Spleen (tissue), 11 donors: ENCODE data around the gene SUN3. TPM values are rescaled to one million over a fixed set of nuclear protein-coding genes. Genes with fewer than 3 reads are reported as not detected.

Source experiments
- DNase-seq: peaks from one replicate; pipeline ENCODE4 v3.0.0-alpha.2; 2020
- H3K27ac ChIP-seq, 8 donors: fragments of 200-600 bp; sonication (generic) in 7 of 8; 1 replicate in 4 of 8; 2 replicates in 4 of 8; pipeline versions ENCODE4 v1.5.0 to v1.8.0; 2016 to 2021; ENCODE audit warnings: inconsistent platforms in 4 of 8, mild to moderate bottlenecking in 4 of 8, moderate library complexity in 1 of 8
- H3K27me3 ChIP-seq, 7 donors: fragments of 200-600 bp; sonication (generic) in 6 of 7; replicated peaks in 1 of 7; 1 replicate in 4 of 7; 2 replicates in 3 of 7; pipeline versions ENCODE4 v1.5.0 to v1.8.0; 2016 to 2021; ENCODE audit warnings: inconsistent platforms in 3 of 7, mild to moderate bottlenecking in 1 of 7
- H3K36me3 ChIP-seq, 6 donors: fragments of 200-600 bp; sonication (generic) in 5 of 6; 1 replicate in 4 of 6; 2 replicates in 2 of 6; pipeline versions ENCODE4 v1.5.0 to v1.8.0; 2016 to 2021; ENCODE audit warnings: inconsistent platforms in 2 of 6
- H3K4me1 ChIP-seq, 6 donors: fragments of 200-600 bp; sonication (generic) in 5 of 6; 1 replicate in 3 of 6; 2 replicates in 3 of 6; pipeline versions ENCODE4 v1.5.0 to v1.8.0; 2016 to 2021; ENCODE audit warnings: inconsistent platforms in 3 of 6
- H3K4me3 ChIP-seq, 8 donors: fragments of 200-600 bp; sonication (generic) in 7 of 8; 1 replicate in 4 of 8; 2 replicates in 4 of 8; pipeline versions ENCODE4 v1.5.0 to v1.8.0; 2016 to 2021; ENCODE audit warnings: inconsistent platforms in 4 of 8, mild to moderate bottlenecking in 4 of 8, moderate library complexity in 2 of 8
- H3K9me3 ChIP-seq, 8 donors: fragments of 200-600 bp; sonication (generic) in 7 of 8; 1 replicate in 4 of 8; 2 replicates in 4 of 8; pipeline versions ENCODE4 v1.5.0 to v1.8.0; 2016 to 2021; ENCODE audit warnings: inconsistent platforms in 4 of 8
- POLR2A ChIP-seq, 3 donors: fragments of 450-650 bp; IDR thresholded peaks; one replicate each; pipeline ENCODE4 v1.5.1; 2017; ENCODE audit warnings: antibody characterized with exemption in 3 of 3, mild to moderate bottlenecking in 1 of 3
- POLR2AphosphoS5 ChIP-seq, 3 donors: sonication (generic); formaldehyde crosslinking; IDR thresholded peaks; one replicate each; pipeline ENCODE4 v1.5.1; 2017; ENCODE audit warnings: antibody characterized with exemption in 3 of 3
- WGBS, 5 donors: extraction: QIAGEN DNeasy Blood & Tissue Kit in 3 of 5; methylation state at CpG; one replicate each; pipeline versions ENCODE4 v1.1.5 to v1.1.7; 2013 to 2018; 5-methylcytosine and 5-hydroxymethylcytosine counted together
- intact Hi-C: fragments of 100-400 bp; cut with DNase I; formaldehyde crosslinking; loops from one replicate; pipeline ENCODE4 v1.15.0; 2023; ENCODE audit warnings: low total_unique reads
- polyA plus RNA-seq, 3 donors: library from polyadenylated mRNA; stranded (reverse); fragments of 200-250 nt; gene quantifications; one replicate each; pipeline ENCODE4 v1.2.1, GENCODE V29; 2013
- total RNA-seq, 7 donors: library from RNA; depleted of rRNA in 3 of 7; stranded (reverse); fragments of >200 nt in 3 of 7; fragmentation: NEBNext Ultra II Directional in 4 of 7; extraction: Animal tissue kit (Norgen Biotek cat#: 25700) in 4 of 7; gene quantifications; one replicate each; pipeline versions ENCODE4 v1.1.0 to v1.2.1, GENCODE V29; 2016 to 2021
- TF ChIP-seq, protein P1 (sequence below), 11 experiments: fragments of 200-600 bp in 7 of 11; fragments of 450-650 bp in 4 of 11; sonication (generic) in 4 of 11; IDR thresholded peaks in 8 of 11; conservative IDR thresholded peaks in 3 of 11; 1 replicate in 7 of 11; 2 replicates in 4 of 11; pipeline versions ENCODE4 v1.4.0 to v1.8.0; 2016 to 2021; ENCODE audit warnings: antibody characterized with exemption in 11 of 11, inconsistent platforms in 4 of 11, mild to moderate bottlenecking in 1 of 11
- donor health status: healthy with polysubstance abuse.
- donor health status: DM: no; HTN: no; CAD: no; lungs with moderate emphysema.
- donor health status: DM: no; HTN: no; CAD: no.
- donor health status: Bipolar disorder and iron deficiency.
- donor health status: healthy.
- donor health status: DM: no; HTN: no; CAD: no.
- donor health status: DM: yes; HTN: yes; CAD: no.

The SUN3 gene
- total and polyA plus RNA-seq, 10 donors: not detected

DNA sequence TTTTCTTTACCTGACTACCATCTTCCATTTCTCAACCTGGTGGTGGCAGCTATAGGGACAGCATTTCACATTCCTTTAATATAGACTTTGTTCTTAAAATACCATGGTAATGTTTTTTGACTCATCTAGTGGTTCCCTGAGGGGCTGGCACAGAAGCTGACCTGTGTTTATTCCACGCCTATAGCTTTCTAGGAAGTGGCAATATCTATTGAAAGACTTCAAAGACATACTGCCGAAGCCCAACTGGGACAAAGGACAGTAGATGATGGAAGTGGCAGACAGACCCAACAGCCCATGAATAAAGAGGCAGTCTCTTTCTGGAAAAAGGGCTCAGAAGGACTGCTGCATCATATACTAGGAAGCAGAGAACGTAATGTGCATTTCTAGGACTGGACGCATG lies 11.2 kb downstream of the SUN3 start:
- Histone ChIP-seq H3K27ac (no peak overlapping the region), H3K9me3 (peaks cover 0 to 14% (median 3%) of the 10 kb centered on the region in 8 donors), H3K4me1 (no peaks in the 10 kb centered on the region), H3K27me3 (peaks cover 0 to 16% (median 0%) of the 10 kb centered on the region in 7 donors), H3K4me3 (no peak overlapping the region), H3K36me3 (no peaks in the 10 kb centered on the region)
- intact Hi-C loops: no loop called here
- TF ChIP-seq, protein P1, sequence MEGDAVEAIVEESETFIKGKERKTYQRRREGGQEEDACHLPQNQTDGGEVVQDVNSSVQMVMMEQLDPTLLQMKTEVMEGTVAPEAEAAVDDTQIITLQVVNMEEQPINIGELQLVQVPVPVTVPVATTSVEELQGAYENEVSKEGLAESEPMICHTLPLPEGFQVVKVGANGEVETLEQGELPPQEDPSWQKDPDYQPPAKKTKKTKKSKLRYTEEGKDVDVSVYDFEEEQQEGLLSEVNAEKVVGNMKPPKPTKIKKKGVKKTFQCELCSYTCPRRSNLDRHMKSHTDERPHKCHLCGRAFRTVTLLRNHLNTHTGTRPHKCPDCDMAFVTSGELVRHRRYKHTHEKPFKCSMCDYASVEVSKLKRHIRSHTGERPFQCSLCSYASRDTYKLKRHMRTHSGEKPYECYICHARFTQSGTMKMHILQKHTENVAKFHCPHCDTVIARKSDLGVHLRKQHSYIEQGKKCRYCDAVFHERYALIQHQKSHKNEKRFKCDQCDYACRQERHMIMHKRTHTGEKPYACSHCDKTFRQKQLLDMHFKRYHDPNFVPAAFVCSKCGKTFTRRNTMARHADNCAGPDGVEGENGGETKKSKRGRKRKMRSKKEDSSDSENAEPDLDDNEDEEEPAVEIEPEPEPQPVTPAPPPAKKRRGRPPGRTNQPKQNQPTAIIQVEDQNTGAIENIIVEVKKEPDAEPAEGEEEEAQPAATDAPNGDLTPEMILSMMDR (IDR thresholded peaks at IDR 0.05 in 8 of 11, conservative IDR thresholded peaks at IDR 0.05 in 3 of 11): no peak
- TF ChIP-seq POLR2A (IDR thresholded peaks at IDR 0.05) (no peak), POLR2AphosphoS5 (IDR thresholded peaks at IDR 0.05) (no peak)
- 87 to 94% (median 93%) methylated on average over 4 of the region's 4 CpGs for WGBS, 5 donors
- DNase-seq: no peak

DNA sequence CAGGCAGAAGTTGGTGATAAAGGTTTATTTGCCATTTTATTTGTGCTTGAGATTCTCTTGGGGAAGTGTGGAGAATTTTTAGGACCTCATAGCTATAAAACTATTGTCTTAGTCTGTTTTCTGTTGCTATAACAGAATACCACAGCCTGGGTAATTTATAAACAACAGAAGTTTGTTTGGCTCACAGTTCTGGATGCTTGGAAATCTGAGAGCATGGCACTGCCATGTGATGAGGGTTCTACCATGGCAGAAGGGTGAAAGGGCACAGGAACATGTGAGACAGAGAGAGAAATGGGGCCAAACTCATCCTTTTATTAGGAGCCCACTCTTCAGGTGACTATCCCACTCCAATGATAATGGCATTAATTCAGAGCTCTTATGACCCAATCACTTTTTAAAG lies 12.3 kb downstream of the SUN3 start:
- Histone ChIP-seq H3K36me3 (no peaks in the 10 kb centered on the region), H3K27ac (no peak overlapping the region), H3K4me1 (peaks cover 0 to 4% (median 0%) of the 10 kb centered on the region in 6 donors), H3K4me3 (no peak overlapping the region), H3K27me3 (peaks cover 0 to 16% (median 0%) of the 10 kb centered on the region in 7 donors), H3K9me3 (peaks cover 0 to 7% (median 2%) of the 10 kb centered on the region in 8 donors)
- TF ChIP-seq POLR2AphosphoS5 (IDR thresholded peaks at IDR 0.05): no peak
- intact Hi-C loops: no loop called here
- no peak for DNase-seq

DNA sequence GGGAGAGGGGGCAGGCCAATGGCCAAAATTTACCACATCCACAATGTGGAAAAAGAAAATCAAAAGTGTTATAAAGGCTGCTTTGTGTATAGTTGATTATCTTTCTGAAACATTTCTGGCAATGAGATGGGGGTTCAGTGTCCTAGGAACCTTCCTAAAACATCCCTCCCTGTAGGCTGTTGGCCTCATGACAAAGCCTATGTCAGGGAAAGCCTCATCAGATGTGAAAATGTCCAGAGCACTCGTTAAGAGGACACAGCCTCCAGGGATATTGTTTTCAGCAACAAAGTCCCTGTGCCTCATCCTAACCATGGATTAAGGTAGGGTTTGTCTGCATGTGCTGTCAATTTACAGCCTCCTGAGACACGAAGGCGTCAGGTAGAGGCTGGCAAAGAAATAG lies 17.0 kb downstream of the SUN3 start:
- Histone ChIP-seq H3K36me3 (no peaks in the 10 kb centered on the region), H3K27me3 (no peaks in the 10 kb centered on the region), H3K27ac (no peak overlapping the region), H3K9me3 (no peaks in the 10 kb centered on the region), H3K4me1 (peaks cover 0 to 7% (median 0%) of the 10 kb centered on the region in 6 donors), H3K4me3 (no peak overlapping the region)
- intact Hi-C loops: no loop called here
- WGBS, 5 donors: 89 to 94% (median 93%) methylated on average over 3 of the region's 3 CpGs
- TF ChIP-seq, protein P1 (IDR thresholded peaks at IDR 0.05 in 8 of 11, conservative IDR thresholded peaks at IDR 0.05 in 3 of 11): no peak
- TF ChIP-seq POLR2A (IDR thresholded peaks at IDR 0.05): no peak
- TF ChIP-seq POLR2AphosphoS5 (IDR thresholded peaks at IDR 0.05): no peak
- no peak for DNase-seq

DNA sequence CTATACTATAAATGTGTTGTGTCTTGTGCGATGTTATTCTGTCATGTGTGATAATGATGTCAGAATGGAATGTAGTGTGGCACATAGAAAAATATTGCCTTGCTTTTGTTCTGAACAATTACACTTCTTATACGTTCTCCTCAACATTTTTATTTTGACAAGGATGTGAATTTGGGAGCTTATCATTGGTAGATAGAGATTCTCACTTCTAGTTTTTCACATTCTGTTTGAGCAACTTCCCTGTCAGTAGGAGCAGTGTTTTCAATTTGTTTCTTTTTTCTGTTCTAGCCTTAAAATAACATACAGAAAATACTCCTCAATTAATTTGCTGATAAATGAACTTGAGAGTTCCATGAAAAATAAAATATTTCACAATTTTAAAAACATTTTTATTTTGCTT lies 17.6 kb downstream of the SUN3 start:
- TF ChIP-seq POLR2AphosphoS5 (IDR thresholded peaks at IDR 0.05) (no peak), POLR2A (IDR thresholded peaks at IDR 0.05) (no peak)
- TF ChIP-seq, protein P1 (IDR thresholded peaks at IDR 0.05 in 8 of 11, conservative IDR thresholded peaks at IDR 0.05 in 3 of 11): no peak
- H3K4me1 ChIP-seq: peaks cover 0 to 7% (median 0%) of the 10 kb centered on the region in 6 donors
- DNase-seq: no peak
- no peaks in the 10 kb centered on the region for H3K27me3 ChIP-seq
- WGBS, 5 donors: 46 to 80% (median 66%) methylated on average over 2 of the region's 2 CpGs
- H3K27ac ChIP-seq: no peak overlapping the region
- H3K36me3 ChIP-seq: no peaks in the 10 kb centered on the region
- no peaks in the 10 kb centered on the region for H3K9me3 ChIP-seq
- no peak overlapping the region for H3K4me3 ChIP-seq
- intact Hi-C loops: no loop called here

DNA sequence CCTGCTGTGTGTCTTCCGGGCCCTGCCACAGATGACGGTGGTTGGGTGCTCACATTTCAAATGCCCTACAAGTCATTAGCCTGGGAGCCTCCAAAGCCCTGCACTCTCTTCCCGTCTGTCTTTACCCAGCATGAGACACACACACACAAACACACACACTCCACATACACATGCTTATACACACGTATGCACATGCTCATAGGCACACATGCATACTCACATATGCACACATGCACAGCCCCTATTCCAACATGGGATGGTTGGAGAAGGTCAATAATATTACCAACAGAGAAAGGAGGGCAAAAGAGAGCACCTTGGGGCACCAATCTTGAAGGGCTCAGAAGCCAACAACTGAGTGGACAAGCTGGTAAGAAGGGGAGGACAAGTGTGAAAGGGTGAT lies 19.0 kb downstream of the SUN3 start:
- WGBS, 5 donors: 87 to 93% (median 92%) methylated on average over 4 of the region's 4 CpGs

More for the DNA sequence above, 19.0 kb downstream of the SUN3 start:
- no peak for DNase-seq
- no peak overlapping the region for H3K27ac ChIP-seq
- H3K4me3 ChIP-seq: no peak overlapping the region
- TF ChIP-seq POLR2AphosphoS5 (IDR thresholded peaks at IDR 0.05) (no peak), POLR2A (IDR thresholded peaks at IDR 0.05) (no peak)
- TF ChIP-seq, protein P1 (IDR thresholded peaks at IDR 0.05 in 8 of 11, conservative IDR thresholded peaks at IDR 0.05 in 3 of 11): no peak
- peaks cover 0 to 7% (median 0%) of the 10 kb centered on the region in 6 donors for H3K4me1 ChIP-seq
- H3K9me3 ChIP-seq: no peaks in the 10 kb centered on the region
- H3K36me3 ChIP-seq: no peaks in the 10 kb centered on the region
- intact Hi-C loops: no loop called here
- no peaks in the 10 kb centered on the region for H3K27me3 ChIP-seq
